Fibroblast of the aortic adventitia (primary cell): ENCODE data around the gene ANKRD22. TPM values are rescaled to one million over a fixed set of nuclear protein-coding genes. Genes with fewer than 3 reads are reported as not detected.

Source experiments
- DNase-seq: peaks from one replicate; pipeline ENCODE4 v3.0.0-alpha.2; 2010; ENCODE audit warnings: low read depth
- H3K4me3 ChIP-seq: 2 replicates; pipeline ENCODE4 v1.5.1; 2011; ENCODE audit warnings: low read depth, mild to moderate bottlenecking, control low read depth, low read length, moderate library complexity
- total RNA-seq: library from RNA; depleted of rRNA; stranded (reverse); fragments of >200 nt; gene quantifications from 2 replicates; pipeline ENCODE4 v1.2.3, GENCODE V29; 2012; ENCODE audit warnings: low replicate concordance
- TF ChIP-seq, protein P1 (sequence below): IDR thresholded peaks from 2 replicates; pipeline ENCODE4 v1.5.1; 2011; ENCODE audit warnings: mild to moderate bottlenecking, low read length, control low read depth, inconsistent platforms; ENCODE audit not compliant: insufficient read depth

ANKRD22 gene
- total RNA-seq, 1 donor = 0.09 TPM

DNA sequence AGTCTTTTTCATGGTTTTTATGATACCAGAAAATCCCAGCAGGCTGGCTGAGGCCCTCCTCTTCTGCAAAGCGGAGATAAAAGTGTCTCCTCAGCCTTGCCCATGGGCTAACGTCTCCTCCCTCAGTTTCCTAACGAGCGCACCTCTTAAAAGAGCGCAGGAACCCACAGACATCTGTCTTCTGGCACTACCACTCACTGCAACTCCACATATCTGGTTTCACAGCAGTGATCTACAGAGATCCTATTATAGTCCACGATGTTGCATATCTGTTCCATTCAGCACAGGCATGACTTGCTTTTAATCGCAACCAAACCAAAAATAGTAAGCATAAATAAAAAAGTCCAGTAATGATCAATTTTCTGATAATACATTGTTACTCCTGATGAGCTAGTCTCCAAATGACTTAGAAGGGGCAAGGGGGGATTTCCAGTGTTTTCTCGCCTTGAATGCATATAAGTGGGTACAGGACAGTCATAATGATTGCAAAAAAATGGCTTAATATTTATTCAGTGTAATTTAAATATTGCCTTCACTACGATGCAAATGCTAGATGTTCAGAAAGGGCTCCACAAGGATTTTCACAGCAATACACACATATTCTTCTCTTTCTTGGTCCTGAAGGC, 20.9 kb downstream of the ANKRD22 start:
- no peak overlapping the region for H3K4me3 ChIP-seq
- TF ChIP-seq, protein P1, sequence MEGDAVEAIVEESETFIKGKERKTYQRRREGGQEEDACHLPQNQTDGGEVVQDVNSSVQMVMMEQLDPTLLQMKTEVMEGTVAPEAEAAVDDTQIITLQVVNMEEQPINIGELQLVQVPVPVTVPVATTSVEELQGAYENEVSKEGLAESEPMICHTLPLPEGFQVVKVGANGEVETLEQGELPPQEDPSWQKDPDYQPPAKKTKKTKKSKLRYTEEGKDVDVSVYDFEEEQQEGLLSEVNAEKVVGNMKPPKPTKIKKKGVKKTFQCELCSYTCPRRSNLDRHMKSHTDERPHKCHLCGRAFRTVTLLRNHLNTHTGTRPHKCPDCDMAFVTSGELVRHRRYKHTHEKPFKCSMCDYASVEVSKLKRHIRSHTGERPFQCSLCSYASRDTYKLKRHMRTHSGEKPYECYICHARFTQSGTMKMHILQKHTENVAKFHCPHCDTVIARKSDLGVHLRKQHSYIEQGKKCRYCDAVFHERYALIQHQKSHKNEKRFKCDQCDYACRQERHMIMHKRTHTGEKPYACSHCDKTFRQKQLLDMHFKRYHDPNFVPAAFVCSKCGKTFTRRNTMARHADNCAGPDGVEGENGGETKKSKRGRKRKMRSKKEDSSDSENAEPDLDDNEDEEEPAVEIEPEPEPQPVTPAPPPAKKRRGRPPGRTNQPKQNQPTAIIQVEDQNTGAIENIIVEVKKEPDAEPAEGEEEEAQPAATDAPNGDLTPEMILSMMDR = no peak
- DNase-seq = no peak

GRCh38 chr10:88828310-88828709, 23.3 kb downstream of the ANKRD22 start:
- TF ChIP-seq, protein P1 = no peak

DNA sequence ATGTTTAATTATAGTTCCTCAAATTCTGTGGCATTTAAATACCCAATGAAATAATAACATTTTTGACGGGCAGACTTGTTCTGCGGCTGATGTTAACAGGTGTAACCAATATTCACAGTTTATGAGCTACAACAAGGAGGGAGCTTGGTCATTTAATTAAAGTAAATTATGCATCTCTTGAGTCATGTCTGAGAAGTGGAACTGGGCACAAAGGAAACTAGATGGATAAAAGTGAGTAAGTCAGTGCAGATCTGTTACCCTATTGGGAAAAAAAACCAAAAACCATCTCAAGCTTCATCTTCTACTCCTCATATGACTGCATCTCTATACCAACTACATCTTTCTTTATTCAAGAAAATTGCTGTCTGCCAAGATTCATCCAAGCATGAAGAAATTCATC, 24.0 kb downstream of the ANKRD22 start:
- TF ChIP-seq, protein P1 = no peak
- DNase-seq = no peak
- no peak overlapping the region for H3K4me3 ChIP-seq

More at GRCh38 chr10:88828310-88828709, 23.3 kb downstream of the ANKRD22 start:
- H3K4me3 ChIP-seq = no peak overlapping the region
- no peak for DNase-seq

DNA sequence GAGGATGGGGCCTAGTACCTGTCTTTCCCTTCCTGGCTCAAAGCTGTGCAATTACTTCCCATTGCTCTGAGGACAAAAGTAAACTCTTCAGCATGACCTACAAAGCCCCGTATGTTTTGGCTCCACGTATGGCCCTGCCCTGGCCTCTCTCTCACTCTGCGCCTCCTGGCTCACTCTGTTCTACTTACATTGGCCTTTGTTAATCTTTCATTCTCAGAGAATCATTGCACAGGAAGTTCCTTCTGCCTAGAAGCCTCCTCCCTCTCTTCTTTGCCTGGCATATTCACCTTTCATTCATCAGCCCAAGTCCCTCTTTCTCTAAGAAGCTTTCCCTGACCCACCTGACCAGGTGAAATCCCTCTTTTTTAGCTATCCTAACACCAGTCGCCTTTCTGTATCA, 25.3 kb downstream of the ANKRD22 start:
- H3K4me3 ChIP-seq = no peak overlapping the region
- TF ChIP-seq, protein P1 = no peak
- DNase-seq = no peak

DNA sequence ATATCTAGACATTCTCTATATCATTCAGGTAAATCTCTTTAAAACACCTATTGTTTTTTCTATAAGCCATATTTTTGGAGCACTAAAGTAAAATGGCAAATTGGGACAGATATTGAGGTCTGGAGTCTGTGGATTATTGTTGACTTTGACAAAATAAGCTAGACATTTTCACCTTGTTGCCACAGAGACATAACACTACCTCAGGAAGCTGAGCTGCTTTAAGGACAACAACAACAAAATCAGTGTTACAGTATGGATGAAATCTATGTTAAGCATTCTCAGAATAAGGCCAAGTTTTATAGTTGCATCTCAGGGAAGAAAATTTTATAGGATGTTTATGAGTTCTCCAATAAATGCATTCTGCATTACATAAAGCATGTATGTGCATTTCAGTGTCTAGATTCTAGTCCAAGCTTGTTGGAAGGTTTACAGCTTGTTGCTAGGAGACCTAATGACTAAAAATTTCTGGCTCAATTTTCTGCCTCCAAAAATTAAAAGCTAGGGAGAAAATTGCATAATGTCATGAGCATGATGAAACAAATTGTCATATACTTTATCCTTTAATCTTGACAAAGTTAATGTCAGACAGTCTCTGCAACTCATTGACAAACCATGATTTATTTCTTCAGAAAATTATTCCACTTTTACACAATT, 30.8 kb downstream of the ANKRD22 start:
- peak; percentile 93 for DNase-seq
- H3K4me3 ChIP-seq = no peak overlapping the region
- TF ChIP-seq, protein P1 = no peak

GRCh38 chr10:88819290-88819689, 32.4 kb downstream of the ANKRD22 start:
- TF ChIP-seq, protein P1 = no peak
- peak; percentile 65 for DNase-seq
- H3K4me3 ChIP-seq = no peak overlapping the region
